GM12874 (cell line): ENCODE results near the gene SLC25A6.

Experiments
- CTCF ChIP-seq: IDR thresholded peaks from 2 replicates; pipeline ENCODE4 v1.5.1; 2011; ENCODE audit warnings: low read depth, mild to moderate bottlenecking, control low read depth, low read length, moderate library complexity; ENCODE audit not compliant: insufficient read depth

The SLC25A6 gene

GRCh38 chrX:1391707-1392375, at the start of gene SLC25A6:
SLC25A6 (minus strand) TSS chrX:1392113; CDS start chrX:1392009, 104 bp downstream.
- TF ChIP-seq CTCF, result 0 out of 2 replicates have a peak, but pooled peaks have one; percentile 25

DNA sequence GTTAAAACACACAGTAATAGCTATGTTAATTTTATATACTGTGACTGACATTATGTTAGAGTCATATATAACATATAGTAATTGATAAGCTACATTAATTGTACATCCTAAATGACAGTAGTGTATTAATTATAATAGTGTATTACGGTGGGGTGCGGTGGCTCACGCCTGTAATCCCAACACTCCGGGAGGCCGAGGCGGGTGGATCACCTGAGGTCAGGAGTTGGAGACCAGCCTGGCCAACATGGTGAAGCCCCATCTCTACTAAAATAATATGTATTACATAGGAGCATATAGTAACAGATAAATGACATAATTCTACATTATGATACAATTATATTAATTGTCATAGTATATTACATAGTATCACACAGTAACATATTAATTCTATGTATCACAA, 48.6 kb upstream of the SLC25A6 start:
- TF ChIP-seq CTCF, result no peak

- TF ChIP-seq CTCF, result no peak
Measured at GRCh38 chrX:1435241-1435895, 43.5 kb upstream of the SLC25A6 start.

DNA sequence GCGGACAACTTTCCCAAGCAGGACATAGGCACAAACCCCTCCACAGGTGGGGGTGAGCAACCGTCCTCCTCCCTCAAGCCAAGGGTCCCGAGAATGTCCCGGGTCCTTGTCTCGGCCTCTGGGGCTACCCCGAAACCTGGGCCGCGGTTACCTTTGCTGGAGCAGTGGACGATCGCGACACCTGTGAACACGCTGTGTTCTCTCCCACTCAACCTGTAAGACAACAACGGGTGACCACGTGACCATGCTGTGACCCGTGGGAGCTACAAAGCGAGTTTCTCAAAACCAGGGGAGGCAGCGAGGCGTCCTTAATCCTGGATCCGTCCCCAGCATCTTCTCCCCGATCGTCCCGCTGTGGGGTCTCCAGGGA, 42.9 kb upstream of the SLC25A6 start:
- TF ChIP-seq CTCF, result no peak

DNA sequence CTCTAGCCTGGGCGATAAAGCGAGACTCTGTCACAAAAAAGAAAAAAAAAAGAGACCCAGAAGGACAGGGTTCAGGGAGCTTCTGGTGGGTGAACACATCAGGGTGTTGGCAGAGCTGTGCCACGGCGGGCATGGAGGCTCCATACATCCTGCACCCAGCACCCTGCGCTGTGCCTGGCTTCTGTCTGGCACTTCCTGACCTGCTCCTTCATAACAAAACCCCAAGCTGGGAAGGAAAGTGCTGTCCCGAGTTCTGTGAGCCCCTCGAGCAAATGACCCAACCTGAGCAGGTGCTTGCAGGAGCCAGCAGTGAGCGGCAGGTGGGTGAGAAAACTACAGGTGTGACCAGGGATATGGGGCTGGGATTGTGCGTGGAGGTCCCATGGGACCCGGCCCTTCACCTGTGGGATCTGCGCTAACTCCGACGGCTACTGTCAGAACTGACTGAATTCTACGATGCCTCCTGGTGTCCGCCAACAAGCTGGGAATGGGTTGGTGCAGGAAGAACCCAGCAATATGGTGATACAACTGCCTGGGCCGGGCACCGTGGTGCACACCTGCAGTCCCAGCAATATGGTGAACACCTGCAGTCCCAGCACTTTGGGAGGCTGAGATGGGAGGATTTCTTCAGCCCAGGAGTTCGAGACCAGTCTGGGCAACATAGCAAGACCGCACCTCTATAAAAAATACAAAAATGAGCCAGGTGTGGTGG, 41.9 kb upstream of the SLC25A6 start:
- TF ChIP-seq CTCF, result no peak

DNA sequence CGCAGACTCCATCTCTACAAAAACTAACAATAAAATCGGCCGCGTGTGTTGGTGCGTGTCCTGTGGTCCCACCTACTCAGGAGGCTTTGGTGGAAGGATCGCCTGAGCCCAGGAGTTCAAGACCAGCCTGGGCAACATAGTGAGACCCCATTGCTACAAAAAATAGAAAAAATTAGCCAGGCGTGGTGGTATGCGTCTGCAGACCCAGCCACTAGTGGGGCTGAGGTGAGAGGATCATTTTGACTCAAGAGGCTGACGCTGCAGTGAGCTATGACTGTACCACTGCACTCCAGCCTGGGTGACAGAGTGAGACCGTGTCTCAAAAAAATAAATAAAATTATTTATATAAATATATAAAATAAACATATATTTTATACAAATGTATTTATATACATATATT, 38.5 kb upstream of the SLC25A6 start:
- TF ChIP-seq CTCF, result no peak

DNA sequence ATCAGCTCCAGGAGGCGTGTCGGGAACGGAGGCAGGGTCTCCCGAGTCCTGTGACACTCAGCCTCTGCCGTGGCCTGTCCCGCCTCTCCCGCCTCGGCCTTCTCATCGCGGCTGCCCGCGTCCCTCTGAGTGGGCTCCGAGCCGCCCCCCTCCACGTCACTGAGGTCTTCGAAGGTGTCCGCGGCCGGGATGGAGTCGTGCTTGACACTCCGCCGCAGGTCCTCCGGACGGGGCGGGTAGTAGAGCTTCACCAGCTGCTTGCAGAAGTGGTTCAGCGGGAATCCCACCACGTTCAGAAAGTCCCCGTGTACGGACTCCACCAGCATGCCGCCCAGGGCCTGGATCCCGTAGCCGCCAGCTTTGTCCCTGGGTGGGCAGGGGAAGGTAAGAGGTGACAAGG, 35.8 kb upstream of the SLC25A6 start:
- TF ChIP-seq CTCF, result no peak
